ENCODE results near the gene SASH1.

SASH1 gene

DNA sequence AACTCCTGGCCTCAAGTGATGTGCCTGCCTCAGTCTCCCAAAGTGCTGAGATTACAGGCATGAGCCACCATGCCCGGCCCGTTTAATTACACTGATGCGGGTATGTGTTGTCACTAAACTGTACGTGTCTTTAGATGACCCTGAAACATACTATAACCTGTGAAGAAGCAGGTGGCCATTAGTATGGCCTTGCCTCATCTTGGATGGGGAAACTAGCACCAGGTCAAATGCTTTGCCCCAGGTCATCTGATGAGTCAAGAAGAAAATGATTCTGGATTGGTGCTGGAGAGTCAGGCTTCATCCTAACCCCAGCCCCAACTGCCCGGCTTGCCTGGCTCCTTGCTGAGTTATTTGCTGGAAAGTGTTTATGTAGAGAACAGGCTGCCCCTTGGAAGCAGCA, 2.9 kb upstream of the SASH1 start:
- Histone ChIP-seq H3K27ac (ENCODE audit: low read length) (no peak overlapping the region), H4K20me1 (ENCODE audit: insufficient read depth, low read length) (no peaks in the 10 kb centered on the region), H3K9me3 (ENCODE audit: insufficient read depth, low read length, severe bottlenecking) (no peaks in the 10 kb centered on the region), H3K4me1 (ENCODE audit: insufficient read depth, low read length) (no peaks in the 10 kb centered on the region), H2AFZ (ENCODE audit: low read depth, low read length) (no peak overlapping the region), H3K9ac (ENCODE audit: low read depth, low read length) (no peak overlapping the region), H3K36me3 (ENCODE audit: insufficient read depth, low read length) (no peaks in the 10 kb centered on the region), H3K27me3 (ENCODE audit: insufficient read depth, low read length, poor library complexity) (no peaks in the 10 kb centered on the region), H3K4me2 (ENCODE audit: insufficient read depth, low read length) (no peak overlapping the region), H3K79me2 (ENCODE audit: insufficient read depth, low read length) (no peaks in the 10 kb centered on the region), H3K4me3 (ENCODE audit: low read depth in 1 of 2, low read length in 2 of 2) (no peak overlapping the region)
- TF ChIP-seq EZH2 (IDR thresholded peaks at IDR 0.05; ENCODE audit: borderline replicate concordance, low read depth, low read length, severe bottlenecking): no peak
- TF ChIP-seq, protein P1, sequence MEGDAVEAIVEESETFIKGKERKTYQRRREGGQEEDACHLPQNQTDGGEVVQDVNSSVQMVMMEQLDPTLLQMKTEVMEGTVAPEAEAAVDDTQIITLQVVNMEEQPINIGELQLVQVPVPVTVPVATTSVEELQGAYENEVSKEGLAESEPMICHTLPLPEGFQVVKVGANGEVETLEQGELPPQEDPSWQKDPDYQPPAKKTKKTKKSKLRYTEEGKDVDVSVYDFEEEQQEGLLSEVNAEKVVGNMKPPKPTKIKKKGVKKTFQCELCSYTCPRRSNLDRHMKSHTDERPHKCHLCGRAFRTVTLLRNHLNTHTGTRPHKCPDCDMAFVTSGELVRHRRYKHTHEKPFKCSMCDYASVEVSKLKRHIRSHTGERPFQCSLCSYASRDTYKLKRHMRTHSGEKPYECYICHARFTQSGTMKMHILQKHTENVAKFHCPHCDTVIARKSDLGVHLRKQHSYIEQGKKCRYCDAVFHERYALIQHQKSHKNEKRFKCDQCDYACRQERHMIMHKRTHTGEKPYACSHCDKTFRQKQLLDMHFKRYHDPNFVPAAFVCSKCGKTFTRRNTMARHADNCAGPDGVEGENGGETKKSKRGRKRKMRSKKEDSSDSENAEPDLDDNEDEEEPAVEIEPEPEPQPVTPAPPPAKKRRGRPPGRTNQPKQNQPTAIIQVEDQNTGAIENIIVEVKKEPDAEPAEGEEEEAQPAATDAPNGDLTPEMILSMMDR (IDR thresholded peaks at IDR 0.05; ENCODE audit: borderline replicate concordance, extremely low read depth, low read length, poor library complexity, severe bottlenecking): no peak
- ATAC-seq (ENCODE audit: insufficient read depth, low read depth) (no peak), DNase-seq (no peak)

DNA sequence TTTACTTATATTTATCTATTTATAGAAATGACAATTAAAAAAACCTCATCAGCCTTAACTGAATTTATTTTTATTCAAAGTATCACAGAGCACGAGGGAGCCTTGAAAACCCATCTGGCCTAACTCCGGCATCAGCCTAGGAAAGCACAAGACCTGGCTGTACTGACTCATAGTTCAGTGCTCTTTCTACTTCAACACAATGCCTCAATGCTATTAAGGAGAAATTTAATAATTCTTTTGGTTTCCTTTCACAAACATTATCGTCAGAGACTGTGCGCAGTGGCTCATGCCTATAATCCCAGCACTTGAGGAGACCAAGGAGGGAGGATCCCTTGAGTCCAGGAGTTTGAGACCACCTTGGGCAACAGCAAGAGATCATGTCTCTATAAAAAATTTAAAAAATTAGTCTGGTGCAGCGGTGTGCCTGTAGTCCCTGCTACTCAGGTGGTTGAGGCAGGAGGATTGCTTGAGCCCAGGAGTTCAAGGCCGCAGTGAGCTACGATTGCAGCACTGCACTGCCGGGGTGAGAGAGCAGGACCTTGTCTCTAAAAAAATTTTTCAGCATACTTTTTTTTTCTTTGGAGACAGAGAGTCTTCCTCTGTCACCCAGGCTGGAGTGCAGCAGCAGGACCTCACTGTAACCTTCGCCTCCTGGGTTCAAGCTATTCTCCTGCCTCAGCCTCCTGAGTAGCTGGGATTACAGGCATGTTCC, 1.9 kb upstream of the SASH1 start:
- DNase-seq: no peak
- Histone ChIP-seq H3K9me3 (ENCODE audit: insufficient read depth, low read length, severe bottlenecking) (no peaks in the 10 kb centered on the region), H3K4me3 (ENCODE audit: low read depth in 1 of 2, low read length in 2 of 2) (no peak overlapping the region), H2AFZ (ENCODE audit: low read depth, low read length) (no peak overlapping the region), H3K36me3 (ENCODE audit: insufficient read depth, low read length) (no peaks in the 10 kb centered on the region), H3K4me1 (ENCODE audit: insufficient read depth, low read length) (no peaks in the 10 kb centered on the region), H3K4me2 (ENCODE audit: insufficient read depth, low read length) (no peak overlapping the region), H3K27me3 (ENCODE audit: insufficient read depth, low read length, poor library complexity) (no peaks in the 10 kb centered on the region), H4K20me1 (ENCODE audit: insufficient read depth, low read length) (no peaks in the 10 kb centered on the region), H3K9ac (ENCODE audit: low read depth, low read length) (no peak overlapping the region), H3K79me2 (ENCODE audit: insufficient read depth, low read length) (no peaks in the 10 kb centered on the region), H3K27ac (ENCODE audit: low read length) (no peak overlapping the region)
- no peak for ATAC-seq (ENCODE audit: insufficient read depth, low read depth)
- no peak for TF ChIP-seq EZH2 (IDR thresholded peaks at IDR 0.05; ENCODE audit: borderline replicate concordance, low read depth, low read length, severe bottlenecking)
- TF ChIP-seq, protein P1 (IDR thresholded peaks at IDR 0.05; ENCODE audit: borderline replicate concordance, extremely low read depth, low read length, poor library complexity, severe bottlenecking): no peak

DNA sequence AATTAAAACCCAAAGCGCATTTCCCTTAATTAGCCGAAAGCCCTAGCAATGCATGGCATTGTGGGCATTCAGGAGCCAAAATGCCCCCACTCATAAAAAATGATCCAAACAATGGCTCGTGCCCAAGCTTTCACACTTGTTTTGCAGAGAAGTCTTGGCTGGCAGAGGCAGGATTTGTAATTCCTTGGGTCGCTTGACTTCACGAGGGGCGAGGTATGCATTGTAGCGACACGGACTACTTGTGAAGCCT, 613 bp upstream of the SASH1 start:
- DNase-seq (no peak), ATAC-seq (ENCODE audit: insufficient read depth, low read depth) (no peak)
- Histone ChIP-seq H3K4me3 (ENCODE audit: low read depth in 1 of 2, low read length in 2 of 2) (no peak overlapping the region), H3K27me3 (ENCODE audit: insufficient read depth, low read length, poor library complexity) (no peaks in the 10 kb centered on the region), H3K36me3 (ENCODE audit: insufficient read depth, low read length) (no peaks in the 10 kb centered on the region), H4K20me1 (ENCODE audit: insufficient read depth, low read length) (no peaks in the 10 kb centered on the region), H3K9me3 (ENCODE audit: insufficient read depth, low read length, severe bottlenecking) (no peaks in the 10 kb centered on the region), H2AFZ (ENCODE audit: low read depth, low read length) (no peak overlapping the region), H3K4me2 (ENCODE audit: insufficient read depth, low read length) (no peak overlapping the region), H3K9ac (ENCODE audit: low read depth, low read length) (no peak overlapping the region), H3K79me2 (ENCODE audit: insufficient read depth, low read length) (no peaks in the 10 kb centered on the region), H3K4me1 (ENCODE audit: insufficient read depth, low read length) (no peaks in the 10 kb centered on the region), H3K27ac (ENCODE audit: low read length) (no peak overlapping the region)
- no peak for TF ChIP-seq EZH2 (IDR thresholded peaks at IDR 0.05; ENCODE audit: borderline replicate concordance, low read depth, low read length, severe bottlenecking)
- TF ChIP-seq, protein P1 (IDR thresholded peaks at IDR 0.05; ENCODE audit: borderline replicate concordance, extremely low read depth, low read length, poor library complexity, severe bottlenecking): no peak
